Muscle of leg (tissue), 11 donors: ENCODE results near the gene ADRM1. TPM values are rescaled to one million over a fixed set of nuclear protein-coding genes. Genes with fewer than 3 reads are reported as not detected.

Experiments
- DNase-seq: peaks from one replicate; pipeline ENCODE4 v3.0.0; 2013
- H3K27ac ChIP-seq: one replicate; pipeline ENCODE4 v1.5.1; 2013; ENCODE audit warnings: mild to moderate bottlenecking, low read length, control low read depth
- H3K27me3 ChIP-seq: one replicate; pipeline ENCODE4 v1.6.1; 2013; ENCODE audit warnings: low read length; ENCODE audit not compliant: control insufficient read depth, insufficient read depth
- H3K36me3 ChIP-seq: one replicate; pipeline ENCODE4 v1.6.1; 2013; ENCODE audit warnings: low read length; ENCODE audit not compliant: control insufficient read depth, insufficient read depth
- H3K4me1 ChIP-seq: one replicate; pipeline ENCODE4 v1.6.1; 2013; ENCODE audit warnings: low read length; ENCODE audit not compliant: control insufficient read depth, insufficient read depth
- H3K4me3 ChIP-seq: one replicate; pipeline ENCODE4 v1.5.1; 2013; ENCODE audit warnings: low read length, control low read depth
- H3K9me3 ChIP-seq: replicated peaks from 2 replicates; pipeline ENCODE4 v1.6.1; 2013; ENCODE audit warnings: low read depth, low read length; ENCODE audit not compliant: control insufficient read depth
- WGBS: methylation state at CpG from one replicate; pipeline ENCODE4 v1.1.5; 2013; ENCODE audit warnings: missing lambda C conversion rate; ENCODE audit not compliant: insufficient coverage; 5-methylcytosine and 5-hydroxymethylcytosine counted together
- polyA plus RNA-seq, 8 donors: library from polyadenylated mRNA; unstranded; fragments of 120-200 nt; gene quantifications; one replicate each; pipeline versions ENCODE4 v1.2.1 to v1.2.3, GENCODE V29; 2013; ENCODE audit warnings: inconsistent platforms in 1 of 8, low replicate concordance in 1 of 8; ENCODE audit not compliant: insufficient read length in 8 of 8, insufficient read depth in 1 of 8
- total RNA-seq: library from RNA; stranded (reverse); fragments of 120-200 nt; gene quantifications from one replicate; pipeline ENCODE4 v1.2.4, GENCODE V29; 2013

ADRM1 gene
- total and polyA plus RNA-seq, 9 donors, result 53.6 to 65.6 (median 59.2) TPM

GRCh38 chr20:62275219-62275618 lies 27.6 kb upstream of the ADRM1 start:
- peaks cover 43% of the 10 kb centered on the region for H3K4me1 ChIP-seq
- no peak for DNase-seq
- peaks cover 50% of the 10 kb centered on the region for H3K36me3 ChIP-seq
- H3K27ac ChIP-seq, result no peak overlapping the region
- H3K4me3 ChIP-seq, result no peak overlapping the region
- 94% methylated on average over 7 of the region's 10 CpGs for WGBS
- no peaks in the 10 kb centered on the region for H3K27me3 ChIP-seq
- H3K9me3 ChIP-seq, result no peaks in the 10 kb centered on the region

DNA sequence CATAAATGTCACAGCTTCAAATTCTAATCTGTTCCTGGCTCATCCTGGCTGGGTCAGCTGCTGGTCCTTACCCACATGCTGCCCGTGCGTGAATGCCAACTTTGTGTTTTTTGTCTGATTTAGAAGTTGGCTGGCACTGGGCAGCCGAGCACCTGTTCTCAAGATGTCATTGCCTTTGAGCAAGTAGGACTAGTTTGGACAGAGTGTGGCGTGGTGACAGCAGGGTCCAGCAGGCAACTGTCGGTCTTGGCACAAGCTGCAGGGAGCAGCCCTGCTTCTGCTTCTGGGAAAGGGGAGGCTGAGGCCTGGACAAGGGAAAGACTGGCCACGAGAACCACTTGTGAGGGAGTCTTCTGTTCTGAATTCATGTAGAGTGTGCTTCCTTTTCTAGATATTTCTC lies 26.4 kb upstream of the ADRM1 start:
- Histone ChIP-seq H3K4me3 (no peak overlapping the region), H3K9me3 (no peaks in the 10 kb centered on the region), H3K36me3 (peaks cover 57% of the 10 kb centered on the region), H3K4me1 (peaks cover 43% of the 10 kb centered on the region), H3K27ac (peak overlapping the region; percentile 83), H3K27me3 (no peaks in the 10 kb centered on the region)
- 73% methylated on average over 6 of the region's 6 CpGs for WGBS
- peak; percentile 94 for DNase-seq

DNA sequence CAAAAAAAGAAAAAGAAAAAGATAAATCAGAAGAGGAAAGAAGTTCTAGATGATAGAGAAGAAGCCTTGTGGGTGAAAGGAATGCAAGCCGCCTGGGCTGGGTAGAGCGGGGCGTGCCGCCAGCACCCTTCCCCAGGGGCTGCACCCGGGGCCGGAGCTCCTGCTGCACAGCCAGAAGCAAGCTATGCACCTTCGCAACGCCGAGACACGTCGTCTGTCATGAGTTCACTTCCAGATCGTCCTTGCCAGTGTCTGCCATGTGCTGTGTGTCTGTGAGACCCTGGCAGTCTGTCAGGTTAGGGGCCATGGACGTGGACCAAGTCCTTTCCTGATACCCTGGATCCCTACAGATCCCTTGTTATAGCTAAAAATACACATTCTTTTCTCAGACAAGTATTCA lies 25.5 kb upstream of the ADRM1 start:
- H3K27ac ChIP-seq, result peak overlapping the region; percentile 83
- no peak for DNase-seq
- H3K9me3 ChIP-seq, result no peaks in the 10 kb centered on the region
- H3K4me3 ChIP-seq, result no peak overlapping the region
- 84% methylated on average over 12 of the region's 13 CpGs for WGBS
- peaks cover 51% of the 10 kb centered on the region for H3K4me1 ChIP-seq
- H3K36me3 ChIP-seq, result peaks cover 57% of the 10 kb centered on the region
- no peaks in the 10 kb centered on the region for H3K27me3 ChIP-seq

- no peaks in the 10 kb centered on the region for H3K9me3 ChIP-seq
- no peak overlapping the region for H3K4me3 ChIP-seq
- 82% methylated on average over 2 of the region's 4 CpGs for WGBS
- H3K36me3 ChIP-seq, result peaks cover 50% of the 10 kb centered on the region
- no peak for DNase-seq
- H3K27me3 ChIP-seq, result no peaks in the 10 kb centered on the region
- peaks cover 59% of the 10 kb centered on the region for H3K4me1 ChIP-seq
- H3K27ac ChIP-seq, result no peak overlapping the region
Observed at GRCh38 chr20:62280303-62280702, 22.5 kb upstream of the ADRM1 start.

- H3K4me1 ChIP-seq, result peaks cover 50% of the 10 kb centered on the region
- no peaks in the 10 kb centered on the region for H3K9me3 ChIP-seq
- DNase-seq, result no peak
- 87% methylated on average over 29 of the region's 31 CpGs for WGBS
- peaks cover 59% of the 10 kb centered on the region for H3K36me3 ChIP-seq
- no peak overlapping the region for H3K4me3 ChIP-seq
- H3K27me3 ChIP-seq, result no peaks in the 10 kb centered on the region
- peak overlapping the region; percentile 47 for H3K27ac ChIP-seq
Observed at GRCh38 chr20:62281161-62281933, 21.4 kb upstream of the ADRM1 start.

GRCh38 chr20:62282103-62282502 lies 20.7 kb upstream of the ADRM1 start:
- WGBS, result 87% methylated on average over 5 of the region's 7 CpGs
- no peak overlapping the region for H3K4me3 ChIP-seq
- no peaks in the 10 kb centered on the region for H3K9me3 ChIP-seq
- H3K36me3 ChIP-seq, result peaks cover 65% of the 10 kb centered on the region
- peak overlapping the region; percentile 47 for H3K27ac ChIP-seq
- peaks cover 46% of the 10 kb centered on the region for H3K4me1 ChIP-seq
- no peak for DNase-seq
- no peaks in the 10 kb centered on the region for H3K27me3 ChIP-seq

- no peak overlapping the region for H3K4me3 ChIP-seq
- no peaks in the 10 kb centered on the region for H3K27me3 ChIP-seq
- peak overlapping the region; percentile 74 for H3K27ac ChIP-seq
- H3K4me1 ChIP-seq, result peaks cover 40% of the 10 kb centered on the region
- H3K36me3 ChIP-seq, result peaks cover 71% of the 10 kb centered on the region
- WGBS, result 84% methylated on average over 14 of the region's 16 CpGs
- peak; percentile 69 for DNase-seq
- H3K9me3 ChIP-seq, result no peaks in the 10 kb centered on the region
Observed at GRCh38 chr20:62282877-62283503, 19.8 kb upstream of the ADRM1 start.

- Histone ChIP-seq H3K4me1 (peaks cover 39% of the 10 kb centered on the region), H3K9me3 (no peaks in the 10 kb centered on the region), H3K4me3 (no peak overlapping the region), H3K27ac (peak overlapping the region; percentile 7), H3K27me3 (no peaks in the 10 kb centered on the region), H3K36me3 (peaks cover 77% of the 10 kb centered on the region)
- 95% methylated on average over 5 of the region's 6 CpGs for WGBS
- DNase-seq, result no peak
Observed at GRCh38 chr20:62284448-62284847, 18.3 kb upstream of the ADRM1 start.

DNA sequence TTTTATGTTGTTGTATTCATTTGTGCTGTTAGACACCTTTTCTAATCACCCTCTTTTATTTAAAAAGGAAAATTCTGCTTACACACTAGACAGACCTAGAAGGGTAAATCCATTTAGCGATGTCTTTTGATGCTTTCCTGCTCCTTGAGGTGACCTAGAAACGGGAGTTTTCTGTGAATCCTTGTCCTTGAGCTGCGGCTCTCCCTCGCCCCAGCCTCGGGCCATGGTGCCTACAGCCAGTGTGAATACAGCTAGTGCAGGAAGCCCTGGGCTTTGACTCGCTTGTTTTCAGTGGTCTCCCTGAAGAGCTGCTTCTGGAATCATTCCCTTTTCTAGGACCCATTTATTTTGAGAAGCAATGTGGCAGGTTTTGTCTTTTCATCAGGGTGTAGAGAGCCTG lies 17.6 kb upstream of the ADRM1 start:
- WGBS, result 74% methylated on average over 5 of the region's 6 CpGs
- H3K4me1 ChIP-seq, result peaks cover 37% of the 10 kb centered on the region
- H3K4me3 ChIP-seq, result no peak overlapping the region
- H3K36me3 ChIP-seq, result peaks cover 71% of the 10 kb centered on the region
- H3K27ac ChIP-seq, result peak overlapping the region; percentile 16
- DNase-seq, result no peak
- no peaks in the 10 kb centered on the region for H3K9me3 ChIP-seq
- H3K27me3 ChIP-seq, result no peaks in the 10 kb centered on the region

DNA sequence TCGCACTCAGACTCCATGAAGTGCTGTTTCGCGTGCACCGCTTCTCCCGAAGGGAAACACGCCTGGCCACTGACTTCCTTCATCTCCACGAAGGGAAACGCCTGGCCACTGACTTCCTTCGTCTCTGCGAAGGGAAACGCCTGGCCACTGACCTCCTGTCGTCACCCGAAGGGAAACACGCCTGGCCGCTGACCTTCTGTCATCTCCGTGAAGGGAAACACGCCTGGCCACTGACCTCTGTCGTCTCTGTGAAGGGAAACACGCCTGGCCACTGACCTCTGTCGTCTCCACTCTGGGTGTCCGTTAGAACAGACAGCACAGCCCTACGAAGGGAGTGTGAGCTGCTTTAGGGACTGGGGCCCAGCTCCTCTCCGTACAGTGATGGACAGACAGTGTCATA lies 17.1 kb upstream of the ADRM1 start:
- H3K4me1 ChIP-seq, result peaks cover 37% of the 10 kb centered on the region
- WGBS, result 72% methylated on average over 23 of the region's 23 CpGs

More for the DNA sequence above, 17.1 kb upstream of the ADRM1 start:
- Histone ChIP-seq H3K27me3 (no peaks in the 10 kb centered on the region), H3K27ac (peak overlapping the region; percentile 29), H3K9me3 (no peaks in the 10 kb centered on the region), H3K4me3 (no peak overlapping the region), H3K36me3 (peaks cover 66% of the 10 kb centered on the region)
- DNase-seq, result peak; percentile 46
